Activated CD4-positive, alpha-beta T cell treated with anti-CD3 and anti-CD28 coated beads, Interleukin-10, Interleukin-2, amounts not matched to agents 100 ng/mL and 50 ng/mL, durations not matched to agents 16 hours and 8 hours (primary cell): ENCODE results near the gene PAPPA.

Source experiments
- DNase-seq: peaks from one replicate; pipeline ENCODE4 v3.0.0-alpha.2; 2020

Gene PAPPA

DNA sequence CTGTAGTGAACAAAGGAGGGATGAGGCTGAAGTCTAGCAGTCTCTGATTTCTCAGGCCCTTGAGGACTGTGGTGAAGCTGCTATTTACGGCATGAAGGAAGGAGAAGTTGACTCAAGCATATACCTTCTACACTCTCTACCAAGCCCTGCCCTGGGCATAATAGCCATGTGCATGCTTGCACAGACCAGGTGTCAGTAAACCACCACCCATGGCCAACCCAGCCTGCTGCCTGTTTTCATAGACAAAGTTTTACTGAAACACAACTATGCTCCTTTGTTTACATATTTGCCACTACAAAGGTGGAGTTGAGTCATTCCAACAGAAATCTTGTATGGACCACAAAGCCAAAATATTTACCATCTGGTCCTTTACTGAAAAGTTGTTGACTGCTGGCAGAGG lies 126.9 kb downstream of the PAPPA start:
- DNase-seq: no peak

- DNase-seq: no peak
Observed at GRCh38 chr9:116282597-116282996, 129.0 kb downstream of the PAPPA start.

GRCh38 chr9:116284518-116284917 lies 130.9 kb downstream of the PAPPA start:
- no peak for DNase-seq

GRCh38 chr9:116285320-116285719 lies 131.7 kb downstream of the PAPPA start:
- DNase-seq: no peak

- DNase-seq: no peak
Observed at GRCh38 chr9:116286297-116286696, 132.7 kb downstream of the PAPPA start.

DNA sequence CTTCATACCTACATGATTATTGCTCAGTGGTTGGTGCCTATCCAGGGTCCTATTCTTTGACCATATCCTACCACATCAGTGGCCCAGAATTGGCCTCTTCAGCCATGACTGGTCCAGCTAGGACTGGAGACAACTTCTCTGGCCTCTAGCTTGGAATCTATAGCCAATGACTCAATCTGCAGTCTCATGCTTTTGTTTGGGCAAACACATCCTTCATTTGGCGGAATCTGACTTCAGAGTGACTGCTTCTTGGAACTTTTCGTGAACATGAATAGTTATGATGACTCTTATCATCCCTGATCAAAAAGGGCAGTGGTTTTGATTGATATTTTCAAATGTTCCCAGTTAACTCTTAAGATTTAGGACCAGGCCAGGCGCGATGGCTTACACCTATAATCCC lies 134.1 kb downstream of the PAPPA start:
- no peak for DNase-seq

- DNase-seq: no peak
Observed at GRCh38 chr9:116288658-116289057, 135.1 kb downstream of the PAPPA start.

DNA sequence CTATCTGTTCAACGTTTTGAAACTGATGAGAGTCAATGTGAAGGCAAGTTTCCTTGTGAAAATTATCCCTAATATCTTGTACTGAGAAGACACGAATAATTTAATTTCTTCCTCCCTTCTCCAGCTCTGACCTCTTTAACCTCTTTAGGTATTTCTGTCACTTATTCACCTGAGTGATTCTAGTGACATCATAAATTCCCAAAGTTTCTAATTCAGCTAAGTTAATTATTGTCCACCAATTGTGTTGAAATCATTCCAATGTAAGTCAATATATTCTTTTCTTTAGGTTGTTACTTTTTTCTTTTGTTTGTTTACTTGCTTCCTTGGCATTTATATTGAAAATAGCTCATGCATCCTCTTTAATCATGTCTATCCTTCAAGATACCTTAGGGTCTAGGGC lies 143.8 kb downstream of the PAPPA start:
- no peak for DNase-seq

DNA sequence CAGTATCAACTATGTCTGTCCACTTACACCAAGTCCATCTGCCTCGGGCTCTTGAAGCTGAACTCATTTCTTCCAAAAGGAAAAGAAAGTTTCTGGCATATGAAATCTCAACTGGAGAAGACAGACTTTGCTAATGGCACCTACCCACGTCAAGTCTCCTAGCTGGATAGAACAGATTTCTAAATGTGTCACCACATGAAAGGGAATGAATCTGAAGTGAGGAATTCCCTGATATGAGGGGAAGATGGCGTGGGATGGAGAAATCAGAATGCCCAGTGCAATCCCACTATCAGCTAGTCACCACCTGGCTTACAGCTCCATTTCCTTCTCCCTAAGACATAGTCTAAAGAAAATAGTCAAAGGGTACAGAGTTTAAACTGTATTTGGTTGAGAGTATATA lies 144.7 kb downstream of the PAPPA start:
- DNase-seq: no peak

DNA sequence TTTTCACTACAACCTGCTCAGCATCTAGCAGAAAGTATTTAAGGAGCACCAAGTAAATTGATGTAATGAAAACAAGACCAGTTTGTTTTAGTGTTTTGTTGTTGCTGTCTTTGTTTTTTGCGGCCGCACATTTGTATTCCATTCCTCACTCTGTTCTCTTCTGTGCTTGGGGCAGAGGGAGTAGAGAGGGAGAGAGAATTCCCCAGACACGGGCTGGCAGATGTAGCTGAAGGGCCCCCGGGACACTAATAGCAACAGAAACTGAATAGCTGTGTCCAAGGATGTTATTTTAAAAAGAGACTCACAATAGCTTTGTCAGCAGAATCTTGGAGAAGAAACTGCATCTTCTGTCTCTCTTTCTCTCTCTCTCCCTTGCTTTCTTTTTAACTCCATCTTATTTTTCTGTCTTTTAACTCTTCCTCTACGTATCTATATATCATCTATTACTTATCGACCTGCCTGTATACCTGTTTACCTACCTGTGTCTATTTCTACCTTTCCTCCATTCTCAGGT lies 145.3 kb downstream of the PAPPA start:
- DNase-seq: no peak

- DNase-seq: no peak
Observed at GRCh38 chr9:116300360-116300870, 146.8 kb downstream of the PAPPA start.

- DNase-seq: no peak
Observed at GRCh38 chr9:116303270-116303669, 149.7 kb downstream of the PAPPA start.

GRCh38 chr9:116303886-116304538 lies 150.4 kb downstream of the PAPPA start:
- DNase-seq: no peak

GRCh38 chr9:116304761-116305160 lies 151.2 kb downstream of the PAPPA start:
- no peak for DNase-seq

DNA sequence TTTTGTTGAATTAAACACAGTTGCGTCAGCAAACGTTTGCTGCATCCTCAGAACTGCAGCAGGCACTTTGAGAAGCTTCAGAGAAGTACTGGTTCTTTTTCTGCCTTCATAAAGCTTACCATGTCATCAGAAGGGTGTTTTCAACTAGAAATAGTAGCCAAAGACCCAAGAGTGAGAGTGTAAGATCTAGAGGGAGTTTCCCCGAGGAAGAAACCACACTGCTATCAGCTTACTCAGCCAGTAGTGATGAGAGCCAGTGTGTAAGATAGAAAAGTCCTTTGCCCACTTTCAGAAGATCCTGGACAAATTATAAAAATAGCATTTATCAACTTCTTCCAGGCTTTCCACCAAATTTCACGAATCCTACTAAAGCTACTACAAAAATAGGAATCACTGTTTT lies 154.5 kb downstream of the PAPPA start:
- DNase-seq: no peak

DNA sequence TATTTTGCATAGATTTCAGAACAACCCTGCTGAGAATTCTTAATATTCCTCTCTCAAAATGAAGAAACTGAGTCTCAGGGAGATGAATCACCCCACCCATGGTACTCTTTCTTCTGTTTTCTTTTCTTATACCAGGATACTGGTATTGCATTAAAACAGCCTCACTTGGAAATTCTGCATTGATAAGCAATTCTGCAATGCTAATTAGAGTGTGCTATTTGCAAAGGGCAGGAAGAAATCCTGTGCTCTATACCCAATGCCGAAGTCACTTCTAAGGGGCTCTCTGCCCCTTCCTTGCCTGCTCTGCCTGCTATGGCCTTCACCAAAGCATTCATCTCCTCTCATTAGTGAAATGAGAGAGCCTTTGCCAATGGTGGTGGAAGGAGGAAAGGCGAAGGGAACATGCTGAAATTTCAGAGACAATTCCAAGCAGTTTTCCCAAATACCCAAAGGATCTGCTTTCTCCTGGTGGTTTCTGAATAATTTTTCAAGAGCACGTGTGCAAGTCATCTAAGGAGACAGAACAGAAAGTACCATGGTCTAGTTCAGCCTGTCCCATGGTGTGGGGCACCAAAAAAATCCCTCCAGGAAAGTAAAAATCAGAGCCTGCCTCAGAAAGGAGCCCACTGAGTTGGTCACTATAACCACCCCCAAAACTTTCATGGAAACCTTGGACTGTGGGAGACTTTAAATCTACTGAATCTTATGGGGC lies 156.5 kb downstream of the PAPPA start:
- DNase-seq: no peak

- DNase-seq: no peak
Observed at GRCh38 chr9:116312221-116312620, 158.6 kb downstream of the PAPPA start.

GRCh38 chr9:116313638-116314037 lies 160.0 kb downstream of the PAPPA start:
- DNase-seq: no peak

GRCh38 chr9:116316246-116316645 lies 162.7 kb downstream of the PAPPA start:
- DNase-seq: no peak

DNA sequence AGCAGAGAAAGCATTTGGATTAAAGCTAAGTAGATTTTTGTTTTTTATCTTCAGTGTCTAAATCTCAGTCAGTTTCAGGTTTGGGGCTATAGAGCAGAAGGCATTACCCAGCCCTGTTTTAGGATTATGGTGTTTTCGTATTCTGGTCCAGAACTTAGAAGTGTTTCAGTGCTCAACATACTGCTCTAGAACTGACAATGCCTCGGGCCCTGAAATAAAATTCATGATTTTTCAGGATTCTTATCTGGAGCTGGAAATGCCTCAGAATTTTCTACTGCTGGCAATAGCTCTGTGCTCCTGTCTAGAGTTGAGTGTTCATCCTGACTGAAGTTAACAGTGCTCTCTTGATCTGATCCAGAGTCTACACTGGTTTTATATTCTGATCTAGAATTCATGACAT lies 163.9 kb downstream of the PAPPA start:
- no peak for DNase-seq

DNA sequence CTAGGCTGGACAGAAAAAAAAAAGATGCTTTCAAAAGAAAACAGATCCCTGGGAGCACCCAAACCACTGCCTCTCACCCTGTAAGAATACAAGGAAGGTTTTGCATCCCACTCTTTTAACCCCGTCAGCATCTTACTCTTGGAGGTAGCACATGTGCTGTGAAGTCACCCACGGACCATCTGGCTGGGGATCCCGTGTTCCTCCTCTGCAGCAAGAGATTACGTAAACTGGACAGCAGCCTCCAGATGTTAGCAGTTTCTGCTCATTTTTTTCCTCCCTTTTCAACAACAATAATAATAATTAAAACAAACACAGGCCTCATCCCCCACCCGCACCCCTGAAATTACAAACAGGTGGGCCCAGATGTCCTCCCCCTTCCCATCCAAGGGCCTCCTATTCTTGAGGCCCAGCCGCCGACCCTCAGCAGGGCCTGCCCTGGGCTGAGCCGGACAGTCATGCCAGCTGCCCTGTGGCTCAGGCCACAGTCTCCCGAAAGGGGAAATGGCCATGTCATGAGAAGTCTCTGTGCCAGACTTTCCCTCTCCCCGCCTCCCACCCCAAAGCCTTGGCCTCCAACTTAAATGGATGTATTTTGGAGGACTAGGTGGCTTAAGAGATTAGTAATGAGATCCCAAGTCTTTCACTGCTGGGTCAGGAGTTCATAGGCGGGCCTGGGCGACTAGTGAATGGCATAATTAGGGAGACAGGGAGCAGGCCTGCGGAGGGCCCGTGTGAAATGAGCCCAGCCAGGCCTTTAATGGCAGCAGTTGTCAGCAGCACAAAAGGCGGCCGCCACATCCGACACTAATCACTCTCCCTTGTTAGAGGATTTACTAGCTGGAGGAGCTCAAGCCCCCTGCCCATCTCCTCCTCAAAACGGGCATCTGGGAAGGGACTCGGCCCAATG lies 165.1 kb downstream of the PAPPA start:
- no peak for DNase-seq

GRCh38 chr9:116319480-116319879 lies 165.9 kb downstream of the PAPPA start:
- DNase-seq: no peak

DNA sequence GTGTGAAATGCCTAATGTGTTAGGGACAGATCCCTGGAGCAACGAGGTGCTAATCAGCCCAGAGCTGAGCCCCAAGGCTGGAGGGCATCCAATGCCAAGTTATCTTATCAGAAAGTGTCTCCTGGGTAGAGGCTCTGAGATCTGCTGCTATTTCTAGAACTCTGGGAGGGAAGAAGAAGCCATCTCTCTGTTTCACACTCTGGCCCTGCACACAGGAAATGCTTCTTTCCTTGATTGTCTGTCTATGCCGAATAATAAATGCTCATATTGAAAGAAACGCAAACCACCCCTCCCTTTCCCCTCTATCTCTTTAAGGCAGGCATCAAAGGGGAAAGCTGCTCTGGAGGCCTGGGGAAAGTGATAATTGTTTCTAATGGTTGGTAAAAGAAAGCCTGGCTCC lies 166.7 kb downstream of the PAPPA start:
- no peak for DNase-seq
